GM21576 (cell line): Measurements from ENCODE around the gene APBA2.
"Not testable (repeated sequence)": the region's sequence is repeated elsewhere in the genome, so short reads cannot be mapped to it uniquely, and the experiment has no call there.

Experiments used
- ATAC-seq: cut with Tn5 transposase; IDR thresholded peaks from one replicate; pipeline ENCODE4 v1.9.1; 2021; ENCODE audit warnings: mild to moderate bottlenecking, moderate library complexity; ENCODE audit not compliant: unreplicated experiment

APBA2 gene

DNA sequence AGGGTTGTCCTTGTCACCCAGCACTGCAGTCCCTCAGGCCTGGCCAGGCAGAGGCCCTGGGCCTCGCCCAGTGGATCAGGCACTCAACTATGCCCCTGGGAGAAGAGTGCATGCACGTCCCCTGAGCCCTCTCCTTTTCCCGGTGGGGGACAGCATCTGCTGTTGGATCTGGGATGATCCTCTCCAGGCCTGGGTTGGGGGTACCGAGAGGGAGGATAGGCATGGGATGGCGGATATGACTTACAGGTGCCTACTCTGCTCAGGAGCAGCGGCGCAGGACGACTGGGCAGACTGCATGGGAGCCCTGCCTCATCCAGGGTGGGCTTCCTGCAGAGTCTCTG is 9.0 kb upstream of the APBA2 start:
- ATAC-seq = no peak

DNA sequence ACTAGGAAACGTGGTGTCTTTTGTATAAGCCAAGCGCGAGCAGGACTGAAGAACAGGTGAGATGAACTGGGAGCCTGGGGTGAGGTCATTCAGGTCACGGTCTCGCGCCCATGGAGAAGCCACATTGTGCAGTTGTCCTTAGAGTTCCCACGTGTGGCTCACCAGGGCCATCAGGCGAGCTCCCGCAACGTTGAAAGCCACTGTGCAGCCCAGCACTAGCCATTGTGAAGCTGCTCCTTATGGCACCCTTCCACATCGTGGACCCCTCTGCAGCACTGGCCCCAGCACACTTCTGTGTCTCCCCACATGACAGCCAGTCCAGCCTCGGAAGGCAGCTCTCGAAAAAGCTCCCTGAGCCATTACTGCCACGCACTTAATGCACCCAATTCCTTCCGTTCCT is 7.6 kb upstream of the APBA2 start:
- no peak for ATAC-seq

DNA sequence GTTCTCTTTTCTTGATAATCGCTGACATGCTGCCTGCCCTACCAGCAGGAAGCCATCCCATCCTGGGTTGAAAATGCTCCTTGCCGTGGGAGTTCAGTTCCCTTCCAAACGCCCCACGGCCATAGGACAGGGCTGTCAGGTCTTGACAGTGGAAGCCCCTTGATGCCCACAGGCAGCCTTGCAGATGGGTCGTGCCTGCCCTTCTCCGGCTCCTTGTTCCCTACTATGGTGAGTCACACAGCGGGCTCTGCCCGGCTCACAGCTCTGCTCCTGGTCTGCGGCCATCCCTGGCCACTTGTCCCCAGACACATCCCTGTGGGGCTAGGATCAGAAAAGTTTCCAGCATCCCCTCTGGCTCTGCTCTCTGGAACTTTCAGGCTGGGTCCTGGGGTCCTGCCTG is 6.2 kb upstream of the APBA2 start:
- ATAC-seq = no peak

DNA sequence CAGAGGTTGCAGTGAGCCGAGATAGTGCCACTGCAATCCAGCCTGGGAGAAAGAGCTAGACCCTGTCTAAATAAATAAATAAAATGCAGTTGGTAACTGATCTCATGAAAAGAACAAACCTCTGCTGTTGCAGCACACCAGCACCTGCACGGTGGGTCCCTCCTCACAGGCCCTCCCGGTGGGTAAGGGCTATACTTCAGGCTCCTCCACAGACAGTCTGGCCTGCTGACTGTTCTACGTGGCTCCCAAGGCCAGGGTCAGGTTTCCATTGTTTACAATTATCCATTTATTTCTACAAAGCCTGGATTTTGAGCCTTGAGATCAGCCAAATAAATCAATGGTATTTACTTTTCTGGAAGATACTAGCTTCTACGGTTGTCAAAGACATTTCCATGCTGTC is 5.1 kb upstream of the APBA2 start:
- no peak for ATAC-seq

DNA sequence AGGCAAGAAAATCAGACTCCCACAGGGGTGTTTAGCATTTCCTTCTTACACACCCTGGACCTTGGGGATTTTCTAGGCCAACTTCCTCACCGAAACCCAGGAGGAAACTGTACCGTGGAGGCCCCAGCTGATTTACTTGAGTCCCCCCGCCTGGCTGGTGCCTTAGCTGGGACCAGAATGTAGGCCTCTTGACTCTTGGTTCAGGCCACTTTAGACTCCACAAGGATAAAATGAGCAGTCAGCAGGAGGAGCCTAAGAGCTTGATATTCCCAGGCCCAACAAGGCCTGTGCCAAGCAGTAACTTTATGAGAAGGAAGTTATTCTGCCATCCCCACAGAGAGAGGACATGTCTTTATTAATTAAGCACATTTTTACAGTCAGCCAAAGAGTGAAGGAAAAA is 4.6 kb upstream of the APBA2 start:
- ATAC-seq = no peak

DNA sequence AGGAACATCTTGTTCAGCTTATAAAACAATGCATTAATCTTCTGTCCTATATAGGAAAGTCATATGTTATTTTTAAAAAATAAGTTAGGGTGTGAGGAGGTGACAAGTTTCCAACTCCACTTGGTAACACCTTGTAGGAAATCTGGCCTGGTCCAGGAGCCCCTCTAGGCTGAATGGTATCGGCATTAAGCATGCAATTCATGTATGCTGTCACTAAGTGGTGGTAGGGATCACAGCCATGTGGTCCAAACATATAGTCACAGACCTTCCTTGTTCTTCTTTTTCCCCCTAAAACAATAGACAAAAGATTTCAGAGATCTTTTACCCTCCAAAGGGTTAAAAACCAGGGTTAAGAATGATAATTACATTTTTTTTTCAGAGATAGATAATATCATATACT is 4.2 kb upstream of the APBA2 start:
- ATAC-seq = no peak

DNA sequence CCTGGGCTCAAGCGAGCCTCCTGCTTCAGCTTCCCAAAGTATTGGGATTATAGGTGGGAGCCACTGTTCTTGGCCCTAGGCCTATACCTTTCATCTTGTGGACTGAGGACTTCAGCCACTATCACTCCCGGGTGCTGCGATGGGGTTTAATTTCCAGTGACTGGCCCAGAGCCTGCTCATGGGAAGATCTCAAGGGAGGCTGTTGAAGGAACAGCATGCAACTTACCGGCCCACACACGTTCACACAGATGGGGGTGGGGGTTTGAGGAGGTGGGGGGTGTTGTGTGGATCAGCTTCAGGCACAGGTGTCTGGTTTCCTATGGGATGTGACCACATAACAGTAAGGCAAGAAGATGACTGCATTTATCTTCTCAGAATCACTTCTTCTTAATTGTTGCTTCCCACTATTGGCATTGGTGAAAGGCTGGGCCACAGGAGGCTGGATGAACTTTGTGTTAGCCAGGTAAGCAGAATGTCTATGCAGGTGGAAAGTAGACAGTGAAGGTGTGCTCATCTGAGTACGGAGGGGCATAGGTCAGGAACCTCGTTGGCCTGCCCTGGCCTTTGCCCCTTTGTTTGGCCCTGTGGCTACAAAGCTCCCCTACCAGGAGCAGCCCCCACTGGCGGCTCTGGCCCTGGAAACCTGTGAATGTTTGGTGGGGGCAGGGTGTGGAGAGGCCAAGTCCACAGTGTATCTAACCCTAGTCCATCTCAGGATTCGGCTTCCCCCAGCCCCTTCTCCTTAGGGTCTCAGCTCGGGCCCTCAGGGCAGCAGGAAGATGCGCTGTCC is 1.4 kb upstream of the APBA2 start:
- ATAC-seq = no peak

DNA sequence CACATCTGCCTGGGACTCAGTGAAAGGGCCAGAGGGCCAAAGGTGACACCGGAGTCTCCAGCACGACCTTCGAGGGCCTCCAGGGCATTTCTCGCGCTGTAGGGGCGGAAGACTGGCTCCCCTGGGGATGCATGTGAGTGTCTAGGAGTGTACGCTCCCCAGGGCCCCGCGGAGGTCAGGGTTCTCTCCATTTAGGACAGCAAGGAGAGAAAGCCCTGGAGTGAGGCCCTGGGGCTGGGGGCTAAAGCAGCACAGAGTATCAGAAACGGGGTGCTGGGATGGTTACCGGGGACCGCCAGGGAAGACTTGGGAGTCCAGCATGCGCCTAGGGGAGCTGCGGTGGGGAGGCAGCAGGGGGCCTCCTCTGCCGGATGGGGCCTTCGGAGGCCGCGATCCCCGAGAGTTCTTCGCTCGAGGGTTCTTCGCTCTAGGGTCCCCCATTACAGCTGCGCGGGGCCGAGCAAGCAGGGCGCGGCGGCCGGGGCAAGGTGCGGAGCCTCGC is 595 bp upstream of the APBA2 start:
- ATAC-seq = no peak

DNA sequence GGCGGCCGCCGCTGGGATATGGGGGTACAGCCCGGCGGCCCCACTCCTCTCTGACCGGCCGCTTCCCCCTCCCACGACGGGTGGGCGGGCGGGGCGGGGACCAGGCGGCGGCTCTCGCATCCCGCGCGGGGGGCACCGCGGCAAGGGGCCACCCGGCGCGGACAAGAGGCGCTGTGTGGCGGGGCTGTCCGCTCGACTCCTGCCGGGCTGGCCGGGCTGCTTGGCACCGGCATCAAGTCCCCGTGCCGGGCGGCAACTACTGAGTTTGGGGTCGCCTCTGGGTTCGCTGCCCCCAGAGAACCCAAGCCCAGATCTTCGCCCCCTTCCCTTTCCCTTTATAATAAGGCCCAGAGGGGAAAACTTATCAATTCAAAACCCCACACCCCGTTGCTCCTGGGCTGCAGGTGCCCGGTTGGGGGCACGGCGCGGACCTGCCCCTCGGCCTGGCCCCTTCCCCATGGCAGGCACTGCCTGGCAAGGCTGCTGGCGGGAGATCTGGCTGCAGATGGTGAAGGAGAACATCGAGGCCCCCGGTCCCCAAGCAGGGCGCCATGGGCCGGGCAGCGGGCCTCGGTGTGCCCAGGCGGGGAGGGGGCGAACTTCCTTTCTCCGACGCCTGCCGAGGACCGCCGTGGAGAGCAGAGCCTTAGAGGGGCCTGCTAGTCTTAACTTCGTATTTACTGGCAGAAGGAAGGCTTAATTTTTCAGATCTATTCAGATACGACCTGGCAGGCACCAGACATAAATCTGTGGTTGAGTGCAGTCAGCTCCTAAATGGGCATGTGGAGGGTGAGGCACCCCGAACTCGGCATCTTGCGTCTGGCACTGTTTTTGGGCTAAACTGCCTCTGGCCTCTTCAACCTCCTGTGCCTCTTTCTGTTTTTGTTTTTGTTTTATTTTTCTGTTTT is 911 bp downstream of the APBA2 start:
- ATAC-seq = no peak

DNA sequence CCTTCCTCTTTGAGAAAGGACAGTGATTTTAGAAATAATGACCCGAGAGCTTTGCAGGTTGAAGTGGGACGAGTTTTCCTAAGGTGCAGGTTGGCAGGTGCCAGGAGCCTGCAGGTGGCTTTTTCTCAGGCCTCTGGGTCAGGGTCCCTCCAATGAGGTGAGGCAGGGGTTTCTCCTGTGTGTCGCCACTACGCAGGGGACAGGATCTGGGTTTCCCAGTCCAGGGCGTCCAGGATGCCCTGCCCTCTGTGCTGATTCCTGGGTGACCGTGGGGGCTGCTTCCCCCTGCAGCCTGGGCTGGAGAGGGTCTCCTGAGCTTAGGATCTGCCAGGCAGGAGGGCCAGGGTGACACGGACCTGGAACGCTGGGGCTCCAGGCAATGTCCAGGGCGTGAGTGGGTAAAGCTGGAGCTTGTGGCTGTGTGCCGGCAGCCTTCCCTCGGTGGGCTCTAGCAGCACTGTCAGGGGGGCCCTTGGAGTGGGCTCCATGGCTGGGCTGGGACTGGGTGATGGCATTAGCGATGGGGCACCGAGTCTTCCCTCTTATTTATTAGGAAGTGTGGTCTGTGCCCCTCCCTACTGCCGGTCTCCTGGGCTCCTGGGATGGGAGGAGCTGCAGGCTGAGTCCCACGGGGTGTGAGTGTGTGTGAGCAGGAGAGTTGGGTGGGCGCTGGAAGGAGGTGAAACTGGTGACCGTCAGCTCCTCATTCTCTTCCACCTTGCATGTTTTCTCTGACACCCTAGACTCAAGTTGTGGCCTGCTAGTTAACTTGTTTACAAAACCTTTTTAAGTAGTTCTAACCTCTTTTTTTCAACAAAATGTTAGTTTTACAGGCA is 1.8 kb downstream of the APBA2 start:
- no peak for ATAC-seq

DNA sequence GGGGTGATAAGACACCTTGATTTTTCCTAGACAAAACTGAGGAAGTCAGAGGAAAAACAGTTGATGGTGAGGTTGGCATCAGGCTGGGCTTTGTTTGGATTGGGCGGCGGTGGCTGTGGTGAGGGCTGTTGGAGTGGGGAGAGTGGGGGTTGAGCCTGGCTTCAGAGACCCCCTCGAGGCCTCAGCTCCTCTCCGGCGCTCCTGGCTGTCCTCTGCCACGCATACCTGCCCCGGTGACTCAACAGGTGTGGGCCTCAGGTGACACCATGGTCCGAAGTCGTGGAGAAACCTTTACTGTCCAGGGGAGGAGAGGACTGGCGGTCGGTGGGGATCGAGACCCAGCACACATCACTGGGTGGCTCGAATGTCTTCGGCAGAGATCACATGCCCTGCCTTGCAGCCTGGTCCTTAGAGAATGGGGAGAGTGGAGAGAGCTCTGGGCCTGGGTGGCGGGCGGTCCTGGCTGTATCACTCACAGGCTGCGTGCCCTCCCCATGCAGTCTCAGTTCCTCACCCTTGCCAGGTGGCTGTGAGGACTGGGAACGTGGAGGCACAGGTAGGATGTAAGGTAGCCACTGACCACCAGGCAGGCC is 2.6 kb downstream of the APBA2 start:
- no peak for ATAC-seq

DNA sequence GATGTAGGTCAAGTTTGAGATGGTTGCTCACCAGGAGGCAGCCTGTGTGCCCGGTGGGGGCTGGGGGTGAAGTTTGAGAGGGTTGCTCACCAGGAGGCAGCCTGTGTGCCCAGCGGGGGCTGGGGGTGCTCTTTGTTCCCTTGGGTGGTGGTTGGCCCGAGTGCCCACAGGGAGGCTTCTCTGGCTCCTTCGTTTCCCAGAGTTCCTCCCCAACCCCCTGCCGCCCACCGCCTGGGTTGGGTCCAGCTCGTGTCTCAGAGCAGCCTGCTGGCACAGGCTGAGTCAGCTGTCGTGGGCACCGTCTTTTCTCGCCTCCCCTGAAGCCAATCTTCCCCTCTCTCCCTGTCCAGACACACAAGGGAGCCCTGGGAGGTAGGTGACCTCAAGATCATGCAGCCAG is 3.1 kb downstream of the APBA2 start:
- ATAC-seq = no peak

DNA sequence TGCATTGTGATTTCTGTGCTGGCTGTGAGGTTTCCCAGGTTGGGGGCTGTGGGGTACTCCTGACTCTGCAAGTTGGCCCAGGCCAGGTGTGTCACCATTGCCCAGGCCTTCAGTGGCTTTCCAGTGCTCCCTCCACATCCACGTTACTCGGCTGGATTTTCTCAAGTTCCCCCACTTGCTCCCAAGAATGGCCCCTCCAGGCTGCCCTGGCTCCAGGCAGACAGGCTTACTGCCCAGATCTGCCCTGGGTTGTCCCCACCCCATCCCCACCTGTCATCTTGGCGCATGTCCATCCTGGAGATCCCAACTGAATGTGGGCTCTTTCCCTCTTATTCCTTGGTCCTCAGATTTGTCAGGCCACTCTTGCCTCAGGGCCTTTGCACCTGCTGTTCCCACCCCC is 3.6 kb downstream of the APBA2 start:
- ATAC-seq = no peak

DNA sequence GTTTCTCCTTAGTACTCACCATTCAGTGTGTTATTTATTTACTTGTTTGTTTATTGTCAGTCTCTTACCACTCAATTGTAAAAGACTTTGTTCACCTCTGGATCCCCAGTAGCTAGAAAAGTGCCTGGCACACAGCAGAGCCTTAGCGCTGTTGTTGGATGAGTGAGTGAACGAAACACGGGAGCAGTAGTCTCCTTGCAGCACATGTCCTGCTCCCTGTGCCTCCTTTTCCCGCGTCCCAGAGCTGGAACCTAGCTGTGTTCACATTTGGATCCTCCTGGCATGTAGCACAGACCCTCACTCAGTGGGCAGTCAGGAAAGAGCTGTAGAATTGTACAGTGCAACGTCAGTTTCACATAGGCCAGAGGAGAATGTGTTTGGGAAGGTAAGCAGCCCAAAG is 4.1 kb downstream of the APBA2 start:
- not testable (repeated sequence) for ATAC-seq

DNA sequence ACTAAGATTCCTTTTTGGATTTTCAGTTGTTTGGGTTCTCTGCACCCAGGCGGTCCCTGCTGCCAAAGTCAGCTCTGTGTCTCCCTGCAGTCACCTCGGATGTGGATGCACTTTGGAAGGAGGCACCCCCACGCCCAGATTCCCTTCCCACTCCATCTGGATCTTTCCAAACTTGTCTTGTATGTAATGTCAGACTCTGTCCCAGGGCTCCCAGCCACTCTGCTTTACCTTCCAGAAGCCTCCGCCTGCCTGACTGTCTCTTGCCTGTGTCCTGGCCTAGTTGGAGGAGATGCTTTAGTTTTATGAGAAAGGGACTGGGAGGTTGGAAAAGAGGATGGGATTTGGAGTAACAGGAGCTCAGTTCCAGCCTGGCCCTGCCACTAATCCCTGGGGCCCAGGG is 4.5 kb downstream of the APBA2 start:
- ATAC-seq = not testable (repeated sequence)

DNA sequence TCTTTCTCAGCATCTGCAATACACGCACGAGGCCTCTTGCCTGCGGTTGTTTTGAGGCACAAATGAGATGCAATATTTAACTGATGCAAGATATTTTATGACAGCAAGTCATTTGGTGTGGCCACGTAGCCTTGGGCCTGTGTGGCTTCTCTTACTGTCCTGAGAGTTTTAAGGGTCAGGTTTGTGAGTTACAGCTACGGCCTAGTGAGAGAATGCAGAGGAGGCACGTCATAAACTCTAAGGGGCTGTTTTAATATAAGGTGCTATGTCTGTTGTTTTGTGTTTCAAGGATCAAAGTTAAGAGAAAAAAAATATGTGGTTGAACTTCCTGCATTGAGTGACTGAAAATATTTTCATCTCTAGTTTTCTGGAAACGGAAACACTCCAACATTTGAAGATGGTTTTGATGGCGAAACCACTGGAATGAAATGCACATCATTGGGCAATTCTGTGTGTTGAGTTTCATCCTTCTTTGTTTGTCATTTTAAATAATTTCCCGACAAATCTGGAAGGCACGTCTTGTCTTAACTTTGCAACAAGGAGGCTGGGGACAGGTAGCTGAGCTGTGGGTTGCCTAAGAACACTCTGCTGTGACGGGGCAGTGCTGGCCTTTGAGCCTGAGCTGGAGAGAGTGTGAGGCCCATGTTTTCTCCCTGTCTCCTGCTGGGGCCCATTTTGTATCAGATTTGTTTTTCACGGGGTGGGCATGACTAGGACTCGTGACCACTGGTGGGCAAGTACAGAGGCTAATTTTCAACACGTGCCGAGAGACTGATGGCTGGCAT is 5.1 kb downstream of the APBA2 start:
- no peak for ATAC-seq

DNA sequence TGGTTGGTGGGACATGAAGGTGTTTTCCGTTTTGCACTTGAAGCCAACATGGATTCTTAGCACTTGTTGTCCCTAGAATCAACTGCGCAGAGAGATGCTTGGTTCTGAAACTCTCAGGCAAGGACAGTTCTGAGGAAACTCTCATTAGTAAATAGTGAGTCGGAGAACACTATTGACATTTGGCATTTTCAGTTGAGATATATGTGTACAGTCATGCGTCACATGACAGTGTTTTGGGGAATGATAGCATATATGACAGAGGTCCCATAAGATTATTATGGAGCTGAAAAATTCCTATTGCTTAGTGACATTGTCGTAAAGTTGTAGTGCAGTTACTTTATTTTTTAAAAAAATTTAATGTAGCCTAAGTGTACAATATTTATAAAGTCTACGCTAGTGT is 5.8 kb downstream of the APBA2 start:
- ATAC-seq = no peak

DNA sequence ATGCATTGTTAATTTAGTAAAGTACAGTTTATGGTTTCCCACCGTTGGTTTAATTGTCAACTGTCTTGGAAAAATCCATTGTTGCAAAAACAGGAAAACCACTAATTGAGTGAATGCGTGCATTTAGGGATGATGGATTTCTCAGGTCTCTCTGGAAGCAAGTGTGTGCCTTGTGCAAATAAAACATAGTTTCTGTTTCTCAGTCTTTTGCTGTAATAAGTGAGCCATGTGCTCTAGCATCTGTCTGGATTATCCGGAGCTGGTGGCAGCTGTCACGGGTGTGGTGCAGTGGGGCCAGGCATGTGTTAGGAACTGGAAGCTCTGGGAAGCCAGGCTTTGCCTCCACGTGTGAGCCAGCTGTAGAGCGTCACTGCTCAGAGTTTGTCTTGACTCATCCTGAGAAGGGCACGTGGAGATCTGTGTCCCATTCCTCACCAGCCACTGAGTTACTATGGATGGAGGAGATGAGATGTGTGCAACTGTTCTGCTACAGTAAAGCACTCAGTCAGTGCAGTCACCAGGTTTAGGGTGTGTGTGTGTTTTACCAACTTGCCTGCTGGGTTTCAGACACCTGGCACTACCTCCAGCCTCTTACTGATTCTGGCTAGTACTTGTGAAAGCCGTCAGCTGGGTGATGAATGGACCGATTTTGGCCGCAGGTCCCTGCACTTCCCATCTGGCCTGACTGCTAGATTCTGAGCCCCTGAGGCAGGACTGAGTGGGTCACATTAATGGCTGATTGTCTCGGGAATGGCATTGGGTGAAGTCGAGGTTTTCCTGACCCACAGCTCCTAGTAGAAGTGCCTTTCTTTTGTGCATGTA is 7.2 kb downstream of the APBA2 start:
- ATAC-seq = no peak

DNA sequence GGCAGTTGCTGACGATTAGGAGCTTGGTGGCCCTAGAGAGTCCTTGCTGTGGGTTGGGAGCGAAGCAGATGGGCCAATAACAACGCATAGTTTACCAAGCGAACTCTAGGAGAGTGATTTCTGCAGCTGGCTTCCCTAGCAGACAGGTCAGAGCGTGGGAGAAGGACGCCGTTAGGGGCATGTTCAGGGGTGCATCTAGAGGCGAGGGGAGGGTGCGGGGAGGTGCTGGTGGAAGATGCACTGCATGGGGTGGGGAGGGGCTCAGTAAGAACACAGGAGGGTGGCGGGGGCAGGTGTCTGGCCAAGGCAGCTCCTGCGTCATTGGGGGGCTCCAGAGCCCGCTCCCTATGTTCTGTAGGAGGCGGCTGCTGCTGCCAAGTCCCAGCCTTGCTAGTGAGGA is 8.9 kb downstream of the APBA2 start:
- no peak for ATAC-seq
